Daoy (cell line): Measurements from ENCODE around the gene B3GAT3. TPM values are rescaled to one million over a fixed set of nuclear protein-coding genes. Genes with fewer than 3 reads are reported as not detected.
"Not testable (repeated sequence)": the region's sequence is repeated elsewhere in the genome, so short reads cannot be mapped to it uniquely, and the experiment has no call there.

ENCODE experiments used
- DNase-seq: peaks from one replicate; pipeline ENCODE4 v3.0.0-alpha.2; 2015; ENCODE audit warnings: low read depth
- total RNA-seq: library from RNA; depleted of rRNA; stranded (reverse); fragments of >200 nt; shearing (Covaris generic); gene quantifications from 2 replicates; pipeline ENCODE4 v1.2.3, GENCODE V29; 2014

B3GAT3 gene
- total RNA-seq, 1 experiment from 2014 or later, result 17.9 TPM

DNA sequence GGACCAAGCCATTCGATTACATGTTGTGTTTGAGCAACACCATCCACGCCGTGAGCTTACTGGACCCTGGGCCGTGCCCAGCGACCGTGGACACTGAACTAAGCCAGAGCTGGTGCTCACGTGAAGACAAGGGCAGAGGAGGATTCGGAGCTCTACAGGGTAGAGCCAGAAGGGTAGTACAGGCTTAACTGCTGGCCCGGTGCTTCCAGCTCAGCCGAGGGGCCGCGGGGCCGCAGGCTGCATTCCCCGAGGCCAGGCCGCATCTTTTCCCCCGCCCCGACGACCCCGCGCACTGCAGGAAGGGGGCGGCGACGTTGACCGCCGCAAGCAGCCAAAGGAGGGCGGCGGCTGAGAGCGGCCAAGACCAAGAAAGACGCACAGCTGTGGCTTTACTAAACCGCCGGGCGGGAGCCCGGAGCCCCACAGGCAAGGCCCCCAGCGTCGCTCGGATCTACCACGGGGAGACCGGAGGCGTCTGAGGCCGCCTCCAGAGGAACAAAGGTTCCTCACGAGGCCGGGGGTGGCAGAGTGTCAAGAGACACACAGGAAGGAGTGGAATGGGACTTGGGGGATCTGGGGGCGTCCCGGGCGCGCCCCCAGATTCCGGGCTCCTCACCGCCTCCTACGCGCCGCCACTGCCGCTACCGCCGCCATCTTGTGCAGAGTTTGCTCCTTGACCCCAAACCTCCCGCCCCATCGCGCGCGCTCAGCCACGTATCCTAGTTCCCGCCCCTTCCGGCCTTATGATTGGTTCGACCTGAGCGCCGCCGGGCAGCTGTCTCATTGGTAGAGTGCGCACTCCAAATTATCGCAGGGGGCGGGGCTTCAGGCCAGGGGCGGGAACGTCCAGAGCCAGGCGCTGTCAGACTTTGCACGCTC, 24.4 kb upstream of the B3GAT3 start, which contains the start of gene GANAB:
Gene GANAB, minus strand, starts transcription at position 668 of the 879 bp plus-strand sequence. Its CDS starts 14 bp downstream, at position 654.
- DNase-seq, result peak; percentile 99

- DNase-seq, result no peak
Measured at GRCh38 chr11:62645671-62645945, 23.8 kb upstream of the B3GAT3 start.

GRCh38 chr11:62644220-62644619, 22.4 kb upstream of the B3GAT3 start:
- DNase-seq, result no peak

DNA sequence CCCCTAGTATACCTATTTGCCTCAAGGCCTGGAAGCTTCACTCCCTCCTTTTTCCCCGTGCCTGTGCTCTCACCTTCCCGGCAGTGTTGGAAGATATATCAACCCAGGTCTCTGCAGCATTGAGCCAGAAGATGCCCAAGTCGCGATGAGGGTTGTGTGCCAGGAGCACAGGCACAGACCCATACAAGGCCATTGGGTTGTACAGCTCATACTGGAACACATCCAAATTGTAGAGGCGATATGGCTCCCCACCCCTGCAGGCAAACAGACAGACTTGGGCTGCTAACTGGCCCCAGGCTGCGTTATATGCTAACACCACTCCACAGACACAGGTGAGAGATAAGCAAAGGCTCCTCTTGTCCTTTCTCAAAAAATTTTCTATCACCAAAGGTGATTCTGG, 10.7 kb upstream of the B3GAT3 start:
- no peak for DNase-seq

DNA sequence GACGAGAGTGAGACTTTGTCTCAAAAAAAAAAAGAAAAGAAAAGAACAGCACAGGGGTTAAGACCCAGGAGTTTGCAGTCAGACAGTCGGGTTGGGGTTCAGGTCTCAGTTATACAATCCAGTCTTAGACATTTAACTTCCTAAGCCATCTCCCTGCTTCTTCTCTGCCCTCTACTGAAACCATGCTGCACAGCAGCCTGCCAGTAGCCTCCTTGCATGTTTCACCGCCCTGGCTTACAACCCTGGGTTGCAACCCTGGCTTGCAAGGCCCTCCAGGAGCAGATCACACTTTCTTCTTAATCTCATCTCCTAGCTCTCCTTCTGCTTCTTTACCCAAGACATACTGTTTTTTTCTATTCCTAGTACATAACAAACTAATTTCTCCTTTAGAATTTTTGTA, 5.9 kb upstream of the B3GAT3 start:
- DNase-seq, result no peak

DNA sequence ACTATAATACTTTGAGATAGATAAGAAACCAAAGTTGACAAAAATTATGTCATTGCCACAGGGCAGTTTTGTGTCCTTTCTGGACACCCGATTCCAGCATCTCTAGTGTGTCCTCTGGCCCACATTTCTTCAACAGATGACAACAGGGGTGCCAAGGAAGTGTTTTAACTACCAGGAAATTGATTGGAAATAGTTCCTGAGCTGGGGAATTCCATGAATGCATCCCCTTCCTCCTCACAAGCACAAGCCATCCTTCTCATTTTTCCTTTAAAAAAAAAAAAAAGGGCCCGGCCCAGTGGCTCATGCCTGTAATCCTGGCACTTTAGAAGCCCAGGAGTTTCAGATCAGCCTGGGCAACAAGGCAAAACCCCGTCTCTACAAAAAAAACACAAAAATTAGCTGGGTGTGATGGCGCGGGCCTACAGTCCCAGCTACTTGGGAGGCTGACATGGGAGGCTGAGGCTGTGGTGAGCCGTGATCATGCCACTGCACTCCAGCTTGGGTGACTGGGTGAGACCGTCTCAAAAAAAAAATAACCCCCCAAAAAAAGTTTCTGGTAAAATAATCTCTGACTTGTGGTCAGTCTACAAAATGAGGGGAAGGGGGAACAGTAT, 797 bp upstream of the B3GAT3 start:
- no peak for DNase-seq

GRCh38 chr11:62621027-62621566, 689 bp downstream of the B3GAT3 start:
- no peak for DNase-seq

- not testable (repeated sequence) for DNase-seq
Measured at GRCh38 chr11:62616957-62617356, 4.8 kb downstream of the B3GAT3 start.

- no peak for DNase-seq
Measured at GRCh38 chr11:62615521-62615920, 6.3 kb downstream of the B3GAT3 start.

DNA sequence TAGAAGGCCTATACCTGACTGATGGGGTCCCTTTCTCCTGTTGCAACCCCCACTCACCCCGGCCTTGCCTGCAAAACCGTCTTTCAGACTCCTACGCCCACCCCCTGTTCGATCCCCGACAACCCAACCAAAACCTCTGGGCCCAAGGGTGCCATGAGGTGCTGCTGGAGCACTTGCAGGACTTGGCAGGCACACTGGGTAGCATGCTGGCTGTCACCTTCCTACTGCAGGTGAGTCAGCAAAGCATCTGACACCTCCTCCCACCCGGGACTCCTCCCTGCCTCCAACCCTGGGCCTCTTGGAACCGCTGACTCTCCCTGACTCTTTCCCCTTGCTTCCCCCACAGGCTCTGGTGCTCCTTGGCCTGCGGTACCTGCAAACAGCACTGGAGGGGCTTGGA, 7.5 kb downstream of the B3GAT3 start:
- DNase-seq, result peak; percentile 33

GRCh38 chr11:62613291-62613778, 8.5 kb downstream of the B3GAT3 start:
- DNase-seq, result no peak

GRCh38 chr11:62612366-62613290, 9.2 kb downstream of the B3GAT3 start, which contains the start of the genes EML3 and ROM1:
Gene EML3 (minus strand): TSS chr11:62612775. CDS start chr11:62612457, 318 bp downstream.
Gene ROM1 (plus strand): TSS chr11:62613257. CDS start chr11:62613282, 25 bp downstream.
- peak; percentile 84 for DNase-seq

DNA sequence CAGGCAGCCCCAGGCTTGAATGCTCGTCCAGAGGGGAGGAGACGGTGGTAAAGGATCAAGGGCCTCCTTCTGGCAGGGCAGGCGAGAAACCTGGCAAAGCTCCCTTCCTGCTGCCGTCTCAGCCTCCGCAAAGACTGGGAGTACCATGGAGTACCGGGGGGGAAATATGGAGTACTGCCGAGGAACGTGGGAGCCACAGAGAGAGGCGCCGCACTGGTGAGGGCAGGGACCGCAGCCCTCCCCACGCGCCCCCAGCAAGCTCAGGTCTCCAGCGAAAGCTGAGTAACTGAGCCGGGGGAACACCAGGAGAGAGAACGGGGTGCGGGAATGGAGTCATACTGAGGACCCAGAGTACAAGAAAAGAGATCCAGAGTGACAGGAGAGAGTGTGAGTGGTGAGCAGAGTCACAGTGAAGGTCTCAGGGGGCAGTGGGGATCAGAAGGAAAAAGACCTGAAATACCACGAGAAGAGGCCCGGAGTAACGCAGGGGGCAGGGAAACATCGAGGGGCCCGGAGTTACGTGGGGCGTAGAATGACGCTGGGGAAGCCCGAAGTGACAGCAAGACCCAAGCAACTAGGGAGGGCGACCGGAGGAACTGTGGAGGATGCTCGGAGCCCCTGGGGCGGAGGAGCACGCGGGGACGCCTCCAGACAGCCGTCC, 10.0 kb downstream of the B3GAT3 start:
- DNase-seq, result peak; percentile 65

GRCh38 chr11:62610814-62611704, 10.7 kb downstream of the B3GAT3 start:
- no peak for DNase-seq

- DNase-seq, result no peak
Measured at GRCh38 chr11:62610403-62610802, 11.4 kb downstream of the B3GAT3 start.

GRCh38 chr11:62608776-62609175, 13.0 kb downstream of the B3GAT3 start:
- no peak for DNase-seq

- DNase-seq, result no peak
Measured at GRCh38 chr11:62607714-62608113, 14.1 kb downstream of the B3GAT3 start.

GRCh38 chr11:62605902-62606301, 15.9 kb downstream of the B3GAT3 start:
- DNase-seq, result no peak

- DNase-seq, result no peak
Measured at GRCh38 chr11:62605467-62605866, 16.3 kb downstream of the B3GAT3 start.
